Erythroblast (primary cell): ENCODE measurements around the gene PTPRN2.
"Not testable (repeated sequence)": the region's sequence is repeated elsewhere in the genome, so short reads cannot be mapped to it uniquely, and the experiment has no call there.

Experiments
- DNase-seq, 2 experiments: peaks; one replicate each; lab custom pipeline; 2025; lab: John Stamatoyannopoulos, UW
- GATA1 ChIP-seq: IDR thresholded peaks from 2 replicates; pipeline ENCODE4 v1.6.1; 2011; ENCODE audit warnings: low read depth, mild to moderate bottlenecking, control low read depth, low read length, moderate library complexity
- POLR2A ChIP-seq: IDR thresholded peaks from 2 replicates; pipeline ENCODE4 v1.6.1; 2011; ENCODE audit warnings: mild to moderate bottlenecking, low read length

PTPRN2 gene

GRCh38 chr7:157898802-157899505 lies 688.7 kb downstream of the PTPRN2 start:
- TF ChIP-seq POLR2A (no peak), GATA1 (no peak)
- no peak for DNase-seq

GRCh38 chr7:157898261-157898660 lies 689.4 kb downstream of the PTPRN2 start:
- DNase-seq, result no peak
- TF ChIP-seq POLR2A (no peak), GATA1 (no peak)

GRCh38 chr7:157897681-157898080 lies 689.9 kb downstream of the PTPRN2 start:
- TF ChIP-seq POLR2A, result no peak
- TF ChIP-seq GATA1, result no peak

DNA sequence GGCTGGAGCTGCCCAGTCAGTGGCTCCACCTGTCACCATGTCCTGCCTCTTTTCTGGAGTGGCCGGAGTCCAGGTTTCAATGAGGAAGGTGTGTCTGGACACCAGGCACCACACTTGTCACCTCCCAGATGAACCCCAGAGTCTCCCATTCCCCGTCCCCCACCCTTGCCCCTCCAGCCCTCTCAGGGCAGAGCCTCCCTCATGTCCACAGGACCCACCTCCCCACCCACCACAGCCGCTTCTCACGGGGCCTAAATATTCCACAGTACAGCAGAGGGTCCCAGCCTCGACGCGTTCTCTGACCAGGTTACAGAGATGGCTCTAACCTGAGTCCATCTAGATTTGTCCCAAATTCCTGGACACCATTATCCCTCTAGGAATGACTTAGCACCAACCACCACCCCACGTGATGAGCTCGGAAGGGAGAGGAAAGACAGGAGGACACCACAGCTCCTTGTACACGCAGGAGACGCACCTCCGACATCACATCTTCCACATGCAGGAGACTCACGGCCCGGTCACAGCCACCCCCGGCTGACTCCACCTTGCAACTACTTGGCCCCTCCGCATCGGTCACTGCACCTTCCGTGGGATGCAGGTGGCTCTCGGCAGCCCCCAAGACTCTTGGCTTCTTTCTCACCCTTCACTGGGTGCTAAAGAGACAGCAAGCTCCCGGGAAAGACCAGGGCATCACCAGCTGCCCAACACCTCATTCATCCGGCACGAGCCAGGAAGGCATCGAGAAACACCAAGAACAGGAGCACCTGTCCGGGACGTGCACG lies 690.7 kb downstream of the PTPRN2 start:
- no peak for DNase-seq
- TF ChIP-seq POLR2A (no peak), GATA1 (no peak)

More at GRCh38 chr7:157897681-157898080, 689.9 kb downstream of the PTPRN2 start:
- DNase-seq, result no peak

GRCh38 chr7:157896376-157896675 lies 691.3 kb downstream of the PTPRN2 start:
- DNase-seq, result not testable (repeated sequence)

DNA sequence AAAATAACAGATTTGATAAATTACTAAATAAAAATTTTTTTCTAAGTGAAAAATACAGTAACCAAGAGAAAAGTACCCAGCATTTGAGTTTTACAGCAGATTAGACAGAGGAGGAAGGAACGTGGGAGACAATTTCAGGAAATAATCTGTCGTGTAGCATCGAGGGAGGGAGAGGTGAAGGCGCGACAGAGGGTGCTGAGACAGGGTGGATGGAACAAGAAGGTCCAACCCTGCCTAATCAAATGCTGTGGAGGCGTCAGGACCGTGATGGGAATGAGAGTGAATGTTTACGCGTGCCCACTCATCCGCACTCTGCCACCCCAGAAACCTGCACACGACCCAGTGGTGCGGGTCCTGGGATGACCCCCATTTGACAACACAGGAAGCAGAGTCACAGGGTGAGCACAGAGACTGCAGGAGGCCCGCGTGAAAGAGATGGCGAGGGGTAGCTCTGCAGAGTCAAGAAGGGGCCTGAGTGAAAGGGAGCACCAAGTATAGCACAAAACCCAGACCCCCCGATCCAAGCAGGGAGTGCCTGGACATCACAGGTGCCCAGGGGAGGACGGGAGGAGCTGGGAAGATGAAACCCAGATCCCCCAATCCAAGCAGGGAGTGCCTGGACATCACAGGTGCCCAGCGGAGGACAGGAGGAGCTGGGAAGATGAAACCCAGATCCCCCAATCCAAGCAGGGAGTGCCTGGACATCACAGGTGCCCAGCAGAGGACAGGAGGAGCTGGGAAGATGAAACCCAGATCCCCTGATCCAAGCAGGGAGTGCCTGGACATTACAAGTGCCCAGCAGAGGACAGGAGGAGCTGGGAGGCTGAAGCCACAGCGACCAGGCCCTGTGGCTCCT lies 691.9 kb downstream of the PTPRN2 start:
- TF ChIP-seq POLR2A (no peak), GATA1 (no peak)

DNA sequence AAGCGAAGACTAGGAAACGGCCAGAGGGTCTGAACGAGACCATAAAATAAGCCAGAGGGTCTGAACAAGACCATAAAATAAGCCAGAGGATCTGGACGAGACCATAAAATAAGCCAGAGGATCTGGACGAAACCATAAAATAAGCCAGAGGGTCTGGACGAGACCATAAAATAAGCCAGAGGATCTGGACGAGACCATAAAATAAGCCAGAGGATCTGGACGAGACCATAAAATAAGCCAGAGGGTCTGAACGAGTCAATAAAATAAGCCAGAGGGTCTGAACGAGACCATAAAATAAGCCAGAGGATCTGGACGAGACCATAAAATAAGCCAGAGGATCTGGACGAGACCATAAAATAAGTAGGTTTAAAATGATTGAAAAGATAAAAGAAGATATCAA lies 692.5 kb downstream of the PTPRN2 start:
- DNase-seq, result not testable (repeated sequence)

More for the DNA sequence above, 691.9 kb downstream of the PTPRN2 start:
- no peak for DNase-seq

DNA sequence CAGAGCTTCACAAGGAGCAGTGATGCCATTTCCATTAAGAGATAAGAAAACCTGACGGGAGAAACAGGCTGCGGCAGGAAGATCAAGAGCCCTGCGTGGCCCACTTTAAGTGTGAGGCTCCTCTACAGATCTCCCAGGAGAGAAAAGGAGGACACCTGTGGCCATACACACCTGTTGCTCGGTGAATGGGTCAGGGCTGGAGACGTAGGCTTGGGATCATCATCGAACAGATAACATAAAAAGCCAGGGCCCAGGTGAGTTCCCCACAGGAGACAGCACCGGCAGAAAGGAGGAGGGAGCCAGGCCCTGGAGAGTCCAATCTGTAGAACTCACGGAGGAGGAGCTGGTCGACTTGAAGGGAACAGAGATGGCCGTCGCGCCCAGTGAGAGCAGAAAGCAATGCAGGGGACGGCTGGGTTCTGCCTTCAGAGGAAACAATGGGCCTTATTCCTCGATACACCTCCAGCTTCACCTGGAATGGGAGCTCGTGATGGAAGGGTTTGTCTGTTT lies 694.0 kb downstream of the PTPRN2 start:
- no peak for TF ChIP-seq POLR2A
- no peak for TF ChIP-seq GATA1
- no peak for DNase-seq

GRCh38 chr7:157892751-157893523 lies 694.7 kb downstream of the PTPRN2 start:
- TF ChIP-seq GATA1, result no peak
- no peak for TF ChIP-seq POLR2A
- no peak for DNase-seq

GRCh38 chr7:157890921-157891401 lies 696.7 kb downstream of the PTPRN2 start:
- DNase-seq, result no peak
- no peak for TF ChIP-seq POLR2A
- TF ChIP-seq GATA1, result no peak

- TF ChIP-seq POLR2A (no peak), GATA1 (no peak)
- no peak for DNase-seq
Measured at GRCh38 chr7:157889480-157889879, 698.1 kb downstream of the PTPRN2 start.

DNA sequence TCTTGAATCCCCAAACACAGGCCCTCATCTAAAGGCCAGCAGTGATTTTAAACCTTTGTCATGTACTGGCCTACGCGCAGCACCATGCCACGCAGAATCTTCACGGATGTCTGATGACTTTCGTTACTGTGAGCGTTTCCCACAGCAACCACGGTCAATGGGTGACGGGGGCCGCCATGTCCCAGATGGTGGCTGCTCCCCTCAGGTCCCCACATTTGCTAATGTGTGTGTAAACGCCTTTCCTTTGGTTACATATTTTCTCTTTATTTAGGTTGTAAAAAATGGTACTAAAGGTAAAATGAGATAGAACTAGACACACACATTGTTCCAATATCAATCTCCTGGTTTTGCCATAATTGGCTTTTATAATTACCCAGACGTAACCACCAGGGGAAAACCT lies 699.0 kb downstream of the PTPRN2 start:
- no peak for TF ChIP-seq POLR2A
- DNase-seq, result no peak

DNA sequence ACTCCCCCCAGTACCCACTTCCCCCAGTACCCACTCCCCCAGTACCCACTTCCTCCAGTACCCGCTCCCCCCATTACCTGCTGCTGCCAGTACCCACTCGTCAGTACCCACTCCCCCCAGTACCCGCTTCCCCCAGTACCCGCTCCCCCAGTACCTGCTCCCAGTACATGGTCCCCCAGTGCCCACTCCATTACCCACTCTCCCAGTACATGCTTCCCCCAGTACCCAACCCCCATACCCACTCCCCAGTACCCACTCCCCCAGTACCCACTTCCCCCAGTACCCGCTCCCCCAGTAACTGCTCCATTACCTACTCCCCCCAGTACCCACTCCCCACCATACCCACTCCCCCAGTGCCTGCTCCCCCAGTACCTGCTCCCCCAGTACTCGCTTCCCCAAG lies 700.2 kb downstream of the PTPRN2 start:
- no peak for DNase-seq
- TF ChIP-seq POLR2A (no peak), GATA1 (no peak)

DNA sequence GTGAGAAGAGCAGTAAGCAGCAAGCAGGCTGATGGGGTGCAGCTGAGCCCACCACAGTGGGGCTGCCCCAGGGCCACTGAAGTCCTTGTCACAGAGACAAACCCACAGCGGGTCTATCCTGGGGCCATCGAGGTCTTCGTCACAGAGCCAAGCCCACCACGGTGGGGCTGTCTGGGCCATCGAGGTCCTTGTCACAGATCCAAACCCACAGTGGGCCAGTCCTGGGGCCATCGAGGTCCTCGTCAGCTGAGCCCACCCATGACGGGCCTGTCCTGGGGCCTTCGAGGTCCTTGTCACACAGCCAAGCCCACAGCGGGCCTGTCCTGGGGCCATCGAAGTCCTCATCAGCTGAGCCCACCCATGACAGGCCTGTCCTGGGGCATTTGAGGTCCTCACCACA lies 700.9 kb downstream of the PTPRN2 start:
- no peak for DNase-seq
- TF ChIP-seq GATA1 (no peak), POLR2A (no peak)
